ENCODE data around the gene BANP.
A peak's percentile ranks its signal among the peaks of the same experiment; 100 is the strongest.
"Not testable (repeated sequence)": the region's sequence is repeated elsewhere in the genome, so short reads cannot be mapped to it uniquely, and the experiment has no call there.

Gene BANP

DNA sequence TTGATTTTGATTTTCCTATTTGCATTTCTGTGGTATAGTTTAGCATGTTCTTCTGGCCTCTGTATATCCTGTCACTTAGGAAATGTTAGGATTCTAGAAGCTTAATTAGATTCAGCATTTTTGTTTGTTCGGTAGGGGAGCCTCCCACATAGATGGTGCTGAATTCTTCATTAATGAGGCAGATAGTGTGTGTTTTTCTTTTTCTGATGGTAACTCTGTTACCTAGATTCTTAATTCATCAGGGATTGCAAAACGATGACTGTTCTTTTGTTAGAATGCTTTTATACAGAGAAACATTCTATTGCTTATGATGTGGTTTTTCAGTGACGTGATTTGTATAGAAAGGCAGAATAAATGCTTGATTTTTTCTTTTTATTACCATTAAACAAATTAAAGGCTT is 19.0 kb downstream of the BANP start:
- DNase-seq: no peak

DNA sequence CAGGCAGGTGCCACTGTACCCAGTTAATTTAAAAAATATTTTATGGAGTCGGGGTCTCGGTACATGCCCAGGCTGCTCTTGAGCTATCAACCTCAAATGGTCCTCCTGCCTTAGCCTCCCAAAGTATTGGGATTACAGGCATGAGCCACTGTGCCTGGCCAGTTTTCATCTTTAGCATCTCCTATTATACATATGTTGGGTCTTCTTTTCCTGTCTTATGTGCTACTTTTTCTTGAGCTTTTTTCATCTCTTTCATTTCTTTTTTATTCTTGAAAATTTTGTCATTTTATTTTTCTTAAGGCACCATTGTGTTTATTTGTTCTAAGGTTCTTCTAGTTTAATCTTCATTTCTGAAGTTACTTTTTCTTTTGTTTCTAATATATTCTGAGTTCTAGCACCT is 20.7 kb downstream of the BANP start:
- no peak for DNase-seq

DNA sequence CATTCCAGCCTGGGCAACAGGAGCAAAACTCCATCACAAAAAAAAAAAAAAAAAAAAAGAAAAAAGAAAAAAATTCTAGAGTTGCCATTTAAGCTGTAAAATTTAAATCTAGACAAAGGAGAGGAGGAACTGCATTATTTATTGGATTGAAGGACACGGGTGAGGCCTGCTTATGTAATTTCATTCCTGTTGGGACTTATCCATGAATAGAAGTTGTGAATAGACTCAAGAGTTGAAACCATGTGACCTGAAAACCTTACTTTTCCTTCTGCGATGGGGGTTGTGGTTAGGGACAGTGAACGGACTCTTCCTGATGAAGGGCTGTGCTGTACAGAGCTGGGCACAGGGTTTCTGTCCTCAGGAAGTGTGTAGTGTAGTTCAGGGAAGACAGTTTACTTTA is 22.5 kb downstream of the BANP start:
- DNase-seq: no peak

DNA sequence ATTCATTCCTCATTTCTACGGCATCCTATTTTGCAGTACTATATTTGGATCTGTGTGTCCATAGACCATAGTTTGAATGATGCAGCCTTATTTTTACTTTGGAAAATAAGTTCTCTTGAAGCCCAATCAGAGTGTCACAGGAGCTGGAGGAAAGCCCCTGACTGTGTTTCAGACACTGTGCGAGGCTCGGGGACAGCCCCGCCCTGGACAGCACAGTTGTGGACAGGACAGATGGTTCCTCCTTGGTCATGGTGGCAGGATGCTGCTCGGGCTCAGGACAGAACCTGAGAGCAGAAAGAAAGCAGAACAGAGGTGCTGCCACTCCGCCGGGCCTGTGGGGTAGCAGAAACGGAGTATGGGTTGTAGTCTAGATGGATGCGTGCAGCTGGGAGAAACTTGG is 22.9 kb downstream of the BANP start:
- DNase-seq: no peak

DNA sequence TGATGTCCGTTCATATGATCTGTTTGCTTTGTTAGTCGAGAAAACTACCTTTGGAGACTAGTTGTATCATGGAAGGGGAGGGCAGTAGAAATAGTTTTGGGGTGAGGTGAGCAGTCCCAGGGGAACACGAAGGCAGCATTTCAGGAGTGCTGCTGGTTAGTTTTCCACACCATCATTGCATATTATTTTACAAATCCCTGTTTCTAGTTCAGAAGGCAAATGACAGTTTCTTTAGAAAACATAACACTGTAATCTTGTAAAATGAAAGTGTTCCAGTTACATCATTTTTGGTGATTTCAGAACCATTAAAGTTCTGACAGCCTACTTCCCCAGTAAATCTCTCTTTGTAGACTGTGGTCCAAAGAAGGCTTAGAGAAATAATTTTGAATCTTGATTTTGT is 25.4 kb downstream of the BANP start:
- DNase-seq: no peak

DNA sequence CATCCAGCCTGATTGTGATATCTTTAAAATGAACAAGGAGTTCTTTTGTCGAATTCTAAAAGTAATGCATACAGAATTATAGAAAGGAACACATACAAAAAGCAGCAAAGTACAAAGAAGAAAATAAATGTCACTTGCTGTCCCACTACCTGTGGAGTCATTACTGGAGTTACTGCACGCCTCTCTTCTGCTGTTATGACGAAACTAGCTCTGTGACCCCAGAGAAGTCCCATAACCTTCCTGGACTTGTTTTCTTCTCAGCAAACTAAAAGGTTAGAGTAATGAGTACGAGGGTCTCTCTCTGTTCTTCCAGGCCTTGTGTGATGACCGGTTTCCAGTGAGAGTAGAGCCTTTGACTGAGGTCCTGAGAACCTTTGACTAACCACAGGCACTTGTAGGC is 26.9 kb downstream of the BANP start:
- no peak for DNase-seq

DNA sequence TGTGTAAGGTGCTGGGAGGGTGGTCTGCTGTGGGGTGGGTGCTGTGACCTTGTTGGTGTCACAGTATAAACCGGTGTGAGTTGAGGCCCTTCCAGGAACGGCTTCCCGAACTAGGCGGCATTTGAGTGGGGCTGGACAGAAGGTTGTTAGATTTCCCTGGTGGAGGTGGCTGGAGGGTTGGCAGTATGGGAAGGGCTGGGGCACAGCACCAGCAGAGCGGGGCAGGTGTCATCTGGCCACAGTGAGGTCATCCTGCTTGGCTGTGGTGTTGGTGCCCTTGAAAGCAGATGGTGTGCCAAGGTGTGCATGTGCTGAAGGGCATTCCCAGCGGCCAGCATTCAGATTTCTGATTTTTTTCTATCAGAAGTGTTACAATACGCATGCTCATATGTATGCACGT is 28.1 kb downstream of the BANP start:
- no peak for DNase-seq

DNA sequence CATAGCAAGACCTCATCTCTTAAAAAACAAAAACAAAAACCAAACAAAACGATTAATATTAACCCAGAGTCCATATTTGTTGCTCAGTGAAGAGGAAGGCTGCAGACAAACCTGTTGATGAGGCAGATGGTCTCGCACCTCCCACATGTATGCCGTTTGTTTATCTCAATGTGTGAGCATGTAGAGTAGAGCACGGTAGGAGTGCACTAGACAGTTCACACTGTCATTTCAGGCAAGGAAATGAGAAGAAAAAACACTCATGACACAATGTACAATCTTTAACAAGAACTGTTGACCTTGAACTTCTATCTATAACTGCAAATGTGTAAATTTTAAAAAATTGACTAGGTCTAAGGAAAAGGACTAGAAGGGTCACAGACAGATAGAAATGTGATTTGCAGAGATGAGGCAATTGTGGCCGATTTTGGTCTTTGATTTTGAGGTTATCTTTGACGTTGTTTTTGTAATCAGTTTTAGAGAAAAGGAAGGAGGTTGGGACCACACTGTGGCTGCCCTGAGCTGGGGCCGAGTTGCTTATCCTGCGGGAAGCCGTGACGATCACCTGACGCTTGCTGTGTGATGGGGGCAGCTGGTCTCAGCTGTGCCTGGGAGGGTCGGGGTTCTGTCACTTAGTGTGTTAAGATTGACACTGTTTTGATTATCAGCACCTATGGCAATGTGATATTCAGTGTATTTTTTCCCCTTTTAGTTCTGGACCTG is 28.8 kb downstream of the BANP start:
- not testable (repeated sequence) for DNase-seq

DNA sequence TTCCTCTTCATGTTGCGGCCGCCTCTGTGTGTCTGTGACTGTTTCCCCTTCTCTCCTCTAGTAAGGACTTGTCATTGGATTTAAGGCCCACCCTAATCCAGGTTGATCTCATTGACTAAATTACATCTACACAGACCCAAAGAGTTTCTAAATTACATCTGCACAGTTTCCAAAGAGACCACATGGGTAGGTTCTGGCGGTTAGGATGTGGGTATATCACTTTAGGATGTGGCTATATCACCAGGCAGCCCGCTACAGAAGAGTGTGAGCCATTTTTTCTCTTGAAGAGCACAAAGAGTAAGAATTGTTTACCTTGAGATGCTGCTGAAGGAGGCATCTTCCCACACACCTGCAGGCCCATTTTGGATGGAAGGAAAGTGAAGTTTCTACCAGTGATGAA is 30.1 kb downstream of the BANP start:
- peak; percentile 21 for DNase-seq

DNA sequence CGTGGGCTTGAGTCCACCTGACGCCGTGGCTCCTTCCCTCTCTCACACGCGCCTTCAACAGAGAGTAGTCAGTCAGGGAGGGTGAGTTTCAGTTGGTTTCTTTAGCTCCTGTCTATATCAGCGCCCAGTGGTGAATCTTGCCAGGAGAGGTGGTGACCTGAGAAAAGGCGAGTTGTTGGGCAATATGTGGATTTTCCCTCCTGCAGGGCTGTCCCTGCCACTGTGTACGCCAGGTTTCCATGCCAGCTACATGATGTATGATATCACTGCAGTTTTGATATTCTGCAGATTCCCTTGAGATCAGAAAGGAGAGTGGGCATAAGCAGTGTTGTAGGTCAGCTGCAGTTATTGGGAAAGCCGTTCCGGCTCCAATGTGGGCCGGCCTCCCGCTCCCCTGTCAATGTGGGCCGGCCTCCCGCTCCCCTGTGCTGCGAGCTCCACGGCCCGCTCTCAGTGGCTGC is 31.4 kb downstream of the BANP start:
- no peak for DNase-seq

DNA sequence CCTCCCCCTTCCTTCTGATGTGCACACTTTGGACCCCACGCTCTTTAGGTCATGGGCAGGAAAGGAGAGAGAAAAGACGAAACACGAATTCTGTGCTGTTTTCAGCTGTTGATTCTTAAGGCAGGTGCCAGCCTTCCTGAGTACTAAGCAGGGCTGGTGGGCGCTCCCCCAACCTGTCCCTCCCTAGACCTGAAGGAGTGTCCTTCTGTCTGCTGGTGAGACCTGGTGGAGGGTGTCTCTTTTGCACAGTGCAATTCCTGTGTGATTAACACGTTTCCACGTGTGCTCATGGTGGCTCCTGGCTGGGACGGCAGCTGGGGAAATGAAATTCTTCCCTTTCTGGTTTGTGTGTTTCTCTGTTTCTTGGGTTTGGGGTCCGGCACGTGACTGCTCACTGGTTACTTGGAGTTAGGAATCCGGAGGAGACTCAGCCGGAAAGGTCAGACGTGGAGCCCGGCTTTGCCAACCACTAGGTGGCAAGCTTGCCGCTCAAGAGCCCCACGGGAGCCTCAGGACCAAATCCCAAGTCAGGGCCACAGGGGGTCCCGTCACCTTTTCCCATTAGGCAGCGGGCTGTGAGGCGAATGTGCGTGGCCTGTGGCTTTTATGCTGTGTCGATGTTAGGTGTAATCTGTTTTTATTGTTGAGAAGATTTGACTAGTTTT is 32.0 kb downstream of the BANP start:
- DNase-seq: not testable (repeated sequence)

DNA sequence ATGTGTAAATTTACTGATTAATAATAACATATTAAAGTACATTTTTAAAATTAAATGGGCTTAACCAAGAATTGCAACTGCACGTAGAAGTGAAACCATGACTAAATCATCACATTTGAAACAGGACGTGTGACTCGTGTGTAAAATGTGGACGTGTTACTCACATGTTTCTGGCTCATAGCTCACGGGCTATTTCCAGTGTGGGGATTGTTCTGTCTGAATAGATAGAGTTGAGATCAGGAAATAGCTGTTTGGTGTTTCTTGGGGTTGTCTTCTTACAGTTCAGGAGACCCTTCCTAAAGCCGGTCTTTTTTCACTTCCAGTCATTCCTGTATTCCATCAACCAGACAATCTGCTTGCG is 32.5 kb downstream of the BANP start:
- DNase-seq: not testable (repeated sequence)

DNA sequence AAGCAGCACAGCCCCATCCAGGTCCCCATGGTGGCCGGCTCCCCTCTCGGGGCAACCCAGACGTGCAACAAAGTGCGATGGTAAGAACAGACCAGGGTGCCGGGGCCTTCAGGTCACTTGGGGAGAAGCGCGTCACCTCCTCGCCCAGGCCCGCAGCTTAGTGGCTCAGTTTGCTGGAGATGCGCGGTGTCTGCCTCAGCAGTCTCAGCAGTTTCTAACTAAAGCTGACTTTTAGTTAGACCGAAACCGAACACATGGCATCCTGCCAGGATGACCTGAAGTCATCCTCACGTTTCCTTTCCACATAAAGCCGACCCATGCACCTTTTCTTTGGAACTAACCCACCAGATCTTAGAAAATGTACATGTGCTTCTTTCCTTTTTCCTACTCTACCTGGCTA is 32.9 kb downstream of the BANP start:
- not testable (repeated sequence) for DNase-seq

DNA sequence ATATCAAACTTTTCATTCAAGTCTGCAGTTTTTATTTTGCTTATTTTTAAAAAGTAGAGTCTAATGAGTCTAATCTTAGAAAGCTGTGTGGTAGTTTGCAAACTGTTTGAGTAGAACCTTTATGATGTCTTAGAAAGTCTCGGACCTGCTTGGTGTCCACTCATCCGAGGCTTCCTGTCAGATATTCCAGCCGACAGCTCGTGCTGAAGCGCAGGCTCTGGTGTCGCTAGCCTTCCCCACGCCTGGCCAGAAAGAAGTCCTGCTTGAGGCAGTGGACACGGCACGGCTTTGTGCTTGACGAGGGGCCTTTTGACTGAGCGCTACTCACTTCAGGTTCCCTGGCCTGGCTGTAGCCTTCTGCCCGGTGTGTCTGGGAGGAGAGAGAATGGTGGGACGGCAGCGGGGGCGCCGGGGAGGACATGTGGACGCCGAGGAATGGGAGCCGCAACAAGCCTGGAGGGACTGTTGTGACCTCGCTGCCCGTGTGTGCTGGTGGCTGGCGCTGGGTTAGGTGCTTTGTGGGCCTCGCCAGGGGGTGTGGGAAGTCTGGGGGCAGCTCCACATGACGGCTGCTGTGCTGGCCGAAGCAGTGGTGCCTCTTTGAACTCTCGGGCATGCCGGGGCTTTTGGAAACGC is 33.5 kb downstream of the BANP start:
- DNase-seq: no peak

DNA sequence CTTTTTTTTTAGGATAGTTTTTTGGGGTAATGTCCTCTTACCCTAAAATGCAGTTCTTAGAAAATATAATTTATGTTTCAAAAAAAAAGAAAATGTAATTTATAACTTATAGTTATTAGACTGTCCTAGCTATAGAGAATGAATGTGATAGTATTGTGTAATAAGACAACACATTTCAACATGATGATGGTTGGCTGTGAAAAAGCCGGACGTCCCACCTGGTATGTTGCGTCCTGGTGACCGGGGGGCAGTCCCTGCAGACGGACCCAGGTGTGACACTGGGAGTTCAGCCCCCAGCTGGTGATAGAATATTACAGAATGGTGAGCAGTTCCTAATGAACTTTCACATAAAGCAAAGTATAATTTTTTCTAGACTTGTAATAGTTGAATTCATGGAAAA is 34.3 kb downstream of the BANP start:
- DNase-seq: not testable (repeated sequence)

DNA sequence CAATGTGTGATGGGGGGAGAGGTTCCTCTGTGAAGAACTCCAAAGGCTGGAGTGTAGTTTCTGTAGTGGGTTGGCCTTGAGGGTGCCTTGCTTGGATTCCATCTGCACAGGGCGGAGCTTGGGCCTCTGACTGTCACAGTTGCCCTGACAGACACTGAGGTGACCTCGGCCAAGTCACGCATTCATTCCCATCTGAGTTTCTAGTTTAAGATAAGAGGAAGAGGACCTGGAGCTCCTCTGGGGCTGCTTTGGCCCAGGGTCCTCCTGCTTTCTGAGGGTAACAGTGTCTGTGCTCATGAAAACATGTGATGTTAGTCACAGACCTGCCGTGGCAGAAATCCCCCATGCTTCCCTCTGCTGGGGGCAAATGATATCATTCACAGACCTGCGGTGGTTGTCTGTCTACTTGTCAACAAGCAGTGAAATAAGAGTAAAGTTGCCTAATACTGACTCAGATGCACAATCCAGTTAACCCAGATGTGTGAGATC is 35.2 kb downstream of the BANP start:
- DNase-seq: not testable (repeated sequence)

DNA sequence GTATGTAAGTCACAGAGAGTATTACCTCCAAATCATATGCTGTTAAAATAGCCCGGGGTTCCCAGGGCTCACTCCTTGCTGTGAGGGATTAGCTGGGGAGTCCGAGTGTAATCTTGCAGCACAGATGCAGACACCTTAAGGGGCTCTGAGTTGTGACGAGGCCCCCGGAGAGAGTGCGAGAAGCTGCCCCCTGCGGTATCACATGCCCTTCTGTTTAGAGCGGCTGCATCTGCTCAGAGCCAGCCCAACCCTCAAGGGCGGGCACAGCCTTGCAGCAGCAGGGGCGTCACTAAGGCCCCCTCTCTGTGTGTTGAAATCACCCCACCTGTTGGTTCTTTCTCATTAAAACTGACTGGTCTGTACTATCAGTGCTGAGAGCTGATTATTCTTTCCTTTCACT is 37.4 kb downstream of the BANP start:
- DNase-seq: not testable (repeated sequence)

DNA sequence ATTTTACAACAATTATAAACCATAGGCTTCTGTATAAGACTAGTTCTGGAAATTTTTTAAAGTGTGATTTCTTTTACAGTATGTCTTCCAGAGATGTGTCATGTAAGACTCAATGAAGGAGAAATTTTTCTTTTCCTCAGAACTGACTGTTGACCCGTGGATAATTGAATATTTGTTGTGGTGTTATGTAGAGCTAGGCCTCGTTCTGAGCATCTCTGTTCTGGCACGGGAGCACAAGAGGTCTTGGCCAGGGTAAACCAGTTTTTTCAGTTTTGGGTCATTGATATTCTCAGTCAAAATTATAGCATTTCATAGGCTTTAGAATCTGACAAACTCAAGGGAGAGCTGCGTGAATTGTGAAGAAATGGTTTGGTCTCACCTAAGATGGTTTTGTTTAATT is 39.0 kb downstream of the BANP start:
- DNase-seq: not testable (repeated sequence)

DNA sequence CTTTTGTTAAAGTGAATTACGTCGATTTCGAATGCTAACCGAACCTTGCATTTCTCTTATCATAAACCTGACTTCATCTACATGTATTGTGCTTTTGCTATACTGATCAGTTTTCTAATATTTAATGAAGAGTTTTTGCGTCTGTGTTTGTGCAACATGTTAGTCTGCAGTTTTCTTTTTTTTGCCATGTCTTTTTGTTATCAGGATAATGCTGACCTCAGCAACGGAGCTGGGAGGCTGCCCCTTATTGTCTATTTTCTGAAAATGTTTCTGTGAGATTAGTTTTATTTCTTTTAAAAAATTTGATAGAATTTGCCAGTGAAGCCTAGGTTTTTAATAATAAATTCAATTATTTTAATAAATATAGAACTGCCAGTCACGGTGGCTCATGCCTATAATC is 40.9 kb downstream of the BANP start:
- not testable (repeated sequence) for DNase-seq

DNA sequence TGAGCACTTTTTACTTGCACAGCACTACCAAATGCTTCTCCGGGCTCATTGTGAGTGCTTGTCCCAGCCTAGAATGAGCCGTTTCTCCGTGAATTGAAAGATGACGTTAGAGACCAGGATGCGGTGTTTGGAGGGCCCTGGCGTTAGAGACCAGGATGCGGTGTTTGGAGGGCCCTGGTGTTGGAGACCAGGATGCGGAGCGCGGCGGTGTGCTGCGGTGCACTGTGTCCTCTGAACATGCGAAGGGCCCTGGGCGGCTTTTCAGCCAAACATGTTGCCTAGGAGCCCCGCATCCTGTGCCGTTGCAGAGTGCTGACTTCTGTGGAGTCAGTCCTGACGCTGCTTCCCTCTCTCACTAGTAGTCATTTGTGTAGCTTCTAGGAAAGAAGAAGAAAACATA is 42.7 kb downstream of the BANP start:
- no peak for DNase-seq

DNA sequence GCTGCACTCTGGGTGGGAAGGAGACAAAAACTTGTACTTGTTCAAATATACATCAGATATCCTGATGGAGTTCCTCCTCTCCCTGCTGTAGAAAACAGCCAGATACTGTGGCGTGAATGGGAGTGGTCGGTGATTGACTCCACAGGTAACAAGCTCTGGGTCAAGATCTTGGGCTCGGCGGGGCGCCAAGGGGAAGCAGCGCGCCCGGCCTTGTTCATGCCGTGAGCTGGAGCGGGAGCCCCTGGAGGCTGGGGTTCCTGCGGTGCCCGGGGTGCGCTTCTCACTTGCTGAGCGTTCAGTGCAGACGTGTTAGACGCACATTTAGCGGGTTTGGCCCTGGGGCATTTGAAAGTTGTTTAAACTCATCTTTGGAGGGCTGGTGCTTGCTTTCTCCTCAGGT is 44.4 kb downstream of the BANP start:
- no peak for DNase-seq

DNA sequence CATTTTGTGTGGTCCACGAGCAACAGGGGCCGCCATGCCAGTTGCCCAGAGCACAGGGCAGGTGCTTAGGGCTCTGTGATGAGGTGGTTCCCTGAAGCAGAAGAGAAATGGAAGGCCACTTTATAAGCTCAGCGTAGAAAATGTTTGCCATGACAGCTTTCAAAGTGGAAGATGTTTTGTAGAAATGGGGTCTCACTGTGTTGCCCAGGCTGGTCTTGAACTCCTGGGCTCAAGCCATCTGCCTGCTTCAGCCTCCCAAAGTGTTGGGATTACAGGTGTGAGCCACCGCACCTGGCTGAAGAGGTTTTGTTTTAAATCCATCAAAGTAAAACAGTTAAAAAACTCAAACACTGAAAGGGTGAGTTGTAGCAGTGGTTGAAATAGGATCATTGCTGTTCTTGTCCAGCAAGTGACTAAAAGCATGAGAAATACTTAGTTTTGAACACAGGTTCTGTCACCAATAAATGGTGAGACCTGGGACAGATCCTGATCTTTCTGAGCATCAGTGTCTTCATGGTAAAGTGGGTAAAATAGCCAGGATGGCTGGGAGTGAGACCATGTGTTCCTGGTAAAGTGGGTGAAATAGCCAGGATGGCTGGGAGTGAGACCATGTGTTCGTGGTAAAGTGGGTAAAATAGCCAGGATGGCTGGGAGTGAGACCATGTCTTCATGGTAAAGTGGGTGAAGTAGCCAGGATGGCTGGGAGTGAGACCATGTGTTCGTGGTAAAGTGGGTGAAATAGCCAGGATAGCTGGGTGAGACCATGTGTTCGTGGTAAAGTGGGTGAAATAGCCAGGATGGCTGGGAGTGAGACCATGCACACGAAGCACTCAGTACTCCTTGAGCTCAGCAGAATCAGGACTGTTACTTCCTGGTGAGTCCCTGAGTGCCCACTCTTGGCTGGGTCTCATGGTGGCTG is 46.0 kb downstream of the BANP start:
- no peak for DNase-seq

DNA sequence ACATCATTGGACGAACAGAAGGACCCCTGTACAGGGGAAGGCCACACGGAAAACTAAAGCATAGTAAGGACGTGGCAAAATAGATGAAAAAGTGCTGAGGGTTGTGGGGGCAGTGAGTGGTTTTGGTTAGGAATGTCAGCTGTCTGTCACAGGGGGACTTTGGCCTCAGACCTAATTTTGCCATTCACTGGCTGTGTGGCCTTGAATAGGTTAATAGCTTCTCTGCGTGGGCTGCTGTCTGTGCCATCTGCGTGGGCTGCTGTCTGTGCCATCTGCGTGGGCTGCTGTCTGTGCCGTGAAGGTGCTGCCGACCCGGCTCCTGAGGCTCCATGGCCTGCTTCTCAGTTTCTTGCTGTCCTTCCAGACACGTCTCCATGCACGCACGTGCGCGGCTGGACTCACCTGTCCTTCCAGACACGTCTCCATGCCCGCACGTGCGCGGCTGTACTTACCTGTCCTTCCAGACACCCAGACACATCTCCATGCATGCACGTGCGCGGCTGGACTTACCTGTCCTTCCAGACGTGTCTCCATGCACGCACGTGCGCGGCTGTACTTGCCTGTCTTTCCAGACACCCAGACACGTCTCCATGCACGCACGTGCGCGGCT is 47.1 kb downstream of the BANP start:
- DNase-seq: not testable (repeated sequence)
